Activated CD4-positive, alpha-beta T cell treated with anti-CD3 and anti-CD28 coated beads, Interleukin-2, amount 50 U/mL, for 4 hours (primary cell): Measurements from ENCODE around the gene TMEM183A.

ENCODE experiments used
- DNase-seq, 2 experiments: peaks; one replicate each; pipeline ENCODE4 v3.0.0-alpha.2; 2020

The TMEM183A gene

DNA sequence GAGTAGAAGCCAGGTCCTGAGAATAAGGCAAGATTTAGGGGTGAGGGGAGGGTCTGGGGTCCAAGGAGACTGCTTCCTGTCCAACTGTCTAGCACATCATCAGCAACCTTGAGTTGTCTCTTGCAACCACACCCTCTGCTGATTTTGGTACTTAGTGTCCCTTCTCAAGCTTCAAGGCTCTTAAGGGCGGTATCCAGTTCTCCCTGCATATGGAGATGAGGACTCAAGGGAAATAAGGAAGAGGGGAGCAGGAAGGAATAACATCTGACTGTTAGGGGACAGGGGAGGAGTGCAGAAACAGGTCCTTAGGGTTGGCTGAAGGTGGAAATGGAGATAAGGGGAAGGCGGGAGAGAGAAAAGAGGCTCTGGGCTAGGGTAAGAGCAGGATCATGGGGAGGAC is 66.3 kb downstream of the TMEM183A start:
- DNase-seq: no peak
